ENCODE measurements around the gene SPECC1L. TPM values are rescaled to one million over a fixed set of nuclear protein-coding genes. Genes with fewer than 3 reads are reported as not detected.

Gene SPECC1L
- total RNA-seq, 1 experiment from 2014 or later = 14.1 TPM

DNA sequence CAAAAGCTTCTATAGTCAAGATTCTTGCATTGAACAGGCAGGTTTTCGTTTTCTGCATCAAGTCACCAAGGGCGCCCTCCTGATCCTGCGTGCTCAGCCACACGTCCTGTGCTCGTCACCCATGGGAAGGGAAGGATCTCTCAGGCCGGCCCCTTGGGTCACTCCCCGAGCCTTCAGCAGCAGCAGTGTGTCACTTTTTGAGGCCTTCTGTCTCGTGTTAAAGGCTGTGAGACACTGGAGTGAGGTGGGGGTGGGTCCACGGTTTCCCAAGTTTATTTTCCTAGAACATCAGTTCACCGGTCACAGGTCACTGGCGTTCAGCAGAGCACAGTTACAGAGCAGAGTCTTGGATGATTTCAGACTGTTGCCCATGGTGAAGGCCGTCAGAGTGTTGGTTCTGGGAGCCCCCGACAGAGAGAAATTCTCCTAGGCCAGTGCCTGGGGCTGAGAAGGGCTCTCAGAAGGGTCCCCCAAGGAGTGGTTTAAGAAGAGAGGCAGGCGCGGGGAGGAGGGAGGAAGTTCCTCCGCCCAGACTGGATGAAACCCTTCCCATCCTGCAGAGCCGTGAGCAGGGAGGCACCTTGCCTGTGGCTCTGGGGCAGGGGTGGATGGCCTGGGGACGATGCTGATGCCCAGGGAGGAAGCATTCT, 143.2 kb downstream of the SPECC1L start:
- H3K27ac ChIP-seq (ENCODE audit: low read length) = no peak overlapping the region
- H3K9me3 ChIP-seq (ENCODE audit: low read length) = no peaks in the 10 kb centered on the region
- intact Hi-C loops (cut with micrococcal nuclease) = no loop called here
- CTCF ChIA-PET = no interaction called here
- H3K79me2 ChIP-seq (ENCODE audit: low read length) = no peaks in the 10 kb centered on the region
- no peaks in the 10 kb centered on the region for H3K9me2 ChIP-seq (replicated peaks; ENCODE audit: low read length)
- H4K20me1 ChIP-seq (ENCODE audit: low read length) = no peaks in the 10 kb centered on the region
- no peak for DNase-seq
- H3K4me2 ChIP-seq (ENCODE audit: low read length) = no peak overlapping the region
- POLR2A ChIA-PET (ENCODE audit: unreplicated experiment) = no interaction called here
- TF ChIP-seq, protein P1, sequence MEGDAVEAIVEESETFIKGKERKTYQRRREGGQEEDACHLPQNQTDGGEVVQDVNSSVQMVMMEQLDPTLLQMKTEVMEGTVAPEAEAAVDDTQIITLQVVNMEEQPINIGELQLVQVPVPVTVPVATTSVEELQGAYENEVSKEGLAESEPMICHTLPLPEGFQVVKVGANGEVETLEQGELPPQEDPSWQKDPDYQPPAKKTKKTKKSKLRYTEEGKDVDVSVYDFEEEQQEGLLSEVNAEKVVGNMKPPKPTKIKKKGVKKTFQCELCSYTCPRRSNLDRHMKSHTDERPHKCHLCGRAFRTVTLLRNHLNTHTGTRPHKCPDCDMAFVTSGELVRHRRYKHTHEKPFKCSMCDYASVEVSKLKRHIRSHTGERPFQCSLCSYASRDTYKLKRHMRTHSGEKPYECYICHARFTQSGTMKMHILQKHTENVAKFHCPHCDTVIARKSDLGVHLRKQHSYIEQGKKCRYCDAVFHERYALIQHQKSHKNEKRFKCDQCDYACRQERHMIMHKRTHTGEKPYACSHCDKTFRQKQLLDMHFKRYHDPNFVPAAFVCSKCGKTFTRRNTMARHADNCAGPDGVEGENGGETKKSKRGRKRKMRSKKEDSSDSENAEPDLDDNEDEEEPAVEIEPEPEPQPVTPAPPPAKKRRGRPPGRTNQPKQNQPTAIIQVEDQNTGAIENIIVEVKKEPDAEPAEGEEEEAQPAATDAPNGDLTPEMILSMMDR (conservative IDR thresholded peaks at IDR 0.05; ENCODE audit: low read depth, low read length) = no peak
- TF ChIP-seq EZH2 (IDR thresholded peaks at IDR 0.05; ENCODE audit: low read length, unreplicated experiment) (no peak), EZH2phosphoT487 (IDR thresholded peaks at IDR 0.05; ENCODE audit: borderline replicate concordance, low read length) (no peak)
- H3K36me3 ChIP-seq (ENCODE audit: low read depth, low read length) = no peaks in the 10 kb centered on the region
- H3K4me1 ChIP-seq (ENCODE audit: insufficient read depth, low read length) = no peaks in the 10 kb centered on the region
- H3K9ac ChIP-seq (ENCODE audit: low read length) = no peak overlapping the region
- no peak overlapping the region for H2AFZ ChIP-seq (ENCODE audit: low read length)
- H3K27me3 ChIP-seq (ENCODE audit: low read length) = no peaks in the 10 kb centered on the region
- ATAC-seq = no peak
- H3K4me3 ChIP-seq (ENCODE audit: low read length) = no peak overlapping the region
- no peaks in the 10 kb centered on the region for H3F3A ChIP-seq (ENCODE audit: low read length, unreplicated experiment)
- BruUV-seq (replicated peaks) = no TSS peak

DNA sequence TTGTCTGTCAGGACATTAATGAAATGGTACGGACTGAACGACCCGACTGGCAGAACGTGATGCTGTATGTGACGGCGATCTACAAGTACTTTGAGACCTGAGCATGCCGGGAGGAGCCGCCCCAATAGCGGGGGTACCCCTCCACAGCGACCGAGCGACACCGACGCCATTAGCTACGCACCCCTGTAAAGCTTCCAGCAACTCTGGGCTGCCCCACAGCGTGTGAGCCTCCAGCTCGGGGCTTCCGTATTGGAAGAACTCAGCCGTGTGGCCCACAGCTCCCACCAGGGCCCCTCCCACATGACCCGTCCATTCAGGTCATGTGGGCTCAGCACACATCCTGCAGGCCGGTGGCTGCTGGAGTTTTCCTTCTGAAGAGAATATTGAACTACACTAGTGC, 143.9 kb downstream of the SPECC1L start:
- Histone ChIP-seq H4K20me1 (ENCODE audit: low read length) (no peaks in the 10 kb centered on the region), H3K9me2 (replicated peaks; ENCODE audit: low read length) (no peaks in the 10 kb centered on the region), H3F3A (ENCODE audit: low read length, unreplicated experiment) (no peaks in the 10 kb centered on the region), H3K4me2 (ENCODE audit: low read length) (no peak overlapping the region), H3K9ac (ENCODE audit: low read length) (no peak overlapping the region), H3K9me3 (ENCODE audit: low read length) (no peaks in the 10 kb centered on the region), H3K27ac (ENCODE audit: low read length) (no peak overlapping the region), H3K4me3 (ENCODE audit: low read length) (no peak overlapping the region), H3K4me1 (ENCODE audit: insufficient read depth, low read length) (no peaks in the 10 kb centered on the region), H2AFZ (ENCODE audit: low read length) (no peak overlapping the region), H3K27me3 (ENCODE audit: low read length) (no peaks in the 10 kb centered on the region), H3K79me2 (ENCODE audit: low read length) (no peaks in the 10 kb centered on the region), H3K36me3 (ENCODE audit: low read depth, low read length) (no peaks in the 10 kb centered on the region)
- DNase-seq (no peak), ATAC-seq (no peak)
- BruUV-seq (replicated peaks) = no TSS peak
- CTCF ChIA-PET = no interaction called here
- intact Hi-C loops (cut with micrococcal nuclease) = no loop called here
- TF ChIP-seq EZH2phosphoT487 (IDR thresholded peaks at IDR 0.05; ENCODE audit: borderline replicate concordance, low read length) (no peak), EZH2 (IDR thresholded peaks at IDR 0.05; ENCODE audit: low read length, unreplicated experiment) (no peak)
- TF ChIP-seq, protein P1 (conservative IDR thresholded peaks at IDR 0.05; ENCODE audit: low read depth, low read length) = no peak
- POLR2A ChIA-PET (ENCODE audit: unreplicated experiment) = no interaction called here

Measured in PC-3 (cell line).